Measurements from ENCODE around the gene AOX1.

AOX1 gene

DNA sequence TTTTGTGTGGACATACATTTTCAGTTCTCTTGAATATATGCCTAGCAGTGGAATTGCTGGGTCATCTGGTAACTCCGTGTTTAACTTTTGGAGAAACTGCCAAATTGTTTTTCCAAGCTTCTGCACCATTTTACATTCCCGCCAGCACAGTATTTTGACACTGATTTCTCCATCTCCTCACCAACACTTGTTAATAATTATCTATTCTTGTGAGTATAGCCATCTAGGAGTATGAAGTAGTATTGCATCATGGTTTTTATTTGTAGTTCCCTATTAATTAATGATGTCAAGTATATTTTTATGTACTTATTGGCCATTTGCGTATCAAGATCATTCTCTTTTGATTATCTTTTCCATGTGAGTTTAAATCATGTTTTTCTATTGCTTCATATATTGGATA, 17.9 kb upstream of the AOX1 start:
- Histone ChIP-seq H3K27me3 (ENCODE audit: insufficient read depth, low read length, poor library complexity, severe bottlenecking) (no peaks in the 10 kb centered on the region), H4K20me1 (ENCODE audit: insufficient read depth, low read length, poor library complexity, severe bottlenecking) (no peaks in the 10 kb centered on the region), H3K9me3 (ENCODE audit: insufficient read depth, low read depth, low read length) (no peaks in the 10 kb centered on the region), H3K9ac (ENCODE audit: low read depth, low read length, poor library complexity, severe bottlenecking) (no peak overlapping the region), H3K4me2 (ENCODE audit: low read depth, low read length, poor library complexity, severe bottlenecking) (no peak overlapping the region), H3K36me3 (ENCODE audit: insufficient read depth, low read length) (peaks cover 51% of the 10 kb centered on the region; the same call in 1 of the 2 replicates), H3K4me1 (ENCODE audit: insufficient read depth, low read length, poor library complexity, severe bottlenecking) (no peaks in the 10 kb centered on the region), H2AFZ (ENCODE audit: low read length) (no peak overlapping the region), H3K79me2 (ENCODE audit: insufficient read depth, low read length) (peaks cover 22% of the 10 kb centered on the region; the same call in 1 of the 2 replicates), H3K4me3 (ENCODE audit: low read length, poor library complexity, severe bottlenecking) (no peak overlapping the region), H3K9me2 (replicated peaks; ENCODE audit: low read depth, low read length) (no peaks in the 10 kb centered on the region), H3F3A (ENCODE audit: low read depth) (no peaks in the 10 kb centered on the region)
- TF ChIP-seq, protein P1, sequence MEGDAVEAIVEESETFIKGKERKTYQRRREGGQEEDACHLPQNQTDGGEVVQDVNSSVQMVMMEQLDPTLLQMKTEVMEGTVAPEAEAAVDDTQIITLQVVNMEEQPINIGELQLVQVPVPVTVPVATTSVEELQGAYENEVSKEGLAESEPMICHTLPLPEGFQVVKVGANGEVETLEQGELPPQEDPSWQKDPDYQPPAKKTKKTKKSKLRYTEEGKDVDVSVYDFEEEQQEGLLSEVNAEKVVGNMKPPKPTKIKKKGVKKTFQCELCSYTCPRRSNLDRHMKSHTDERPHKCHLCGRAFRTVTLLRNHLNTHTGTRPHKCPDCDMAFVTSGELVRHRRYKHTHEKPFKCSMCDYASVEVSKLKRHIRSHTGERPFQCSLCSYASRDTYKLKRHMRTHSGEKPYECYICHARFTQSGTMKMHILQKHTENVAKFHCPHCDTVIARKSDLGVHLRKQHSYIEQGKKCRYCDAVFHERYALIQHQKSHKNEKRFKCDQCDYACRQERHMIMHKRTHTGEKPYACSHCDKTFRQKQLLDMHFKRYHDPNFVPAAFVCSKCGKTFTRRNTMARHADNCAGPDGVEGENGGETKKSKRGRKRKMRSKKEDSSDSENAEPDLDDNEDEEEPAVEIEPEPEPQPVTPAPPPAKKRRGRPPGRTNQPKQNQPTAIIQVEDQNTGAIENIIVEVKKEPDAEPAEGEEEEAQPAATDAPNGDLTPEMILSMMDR (conservative IDR thresholded peaks at IDR 0.05; ENCODE audit: low read length): no peak
- TF ChIP-seq EZH2phosphoT487 (IDR thresholded peaks at IDR 0.05; ENCODE audit: borderline replicate concordance): no peak

DNA sequence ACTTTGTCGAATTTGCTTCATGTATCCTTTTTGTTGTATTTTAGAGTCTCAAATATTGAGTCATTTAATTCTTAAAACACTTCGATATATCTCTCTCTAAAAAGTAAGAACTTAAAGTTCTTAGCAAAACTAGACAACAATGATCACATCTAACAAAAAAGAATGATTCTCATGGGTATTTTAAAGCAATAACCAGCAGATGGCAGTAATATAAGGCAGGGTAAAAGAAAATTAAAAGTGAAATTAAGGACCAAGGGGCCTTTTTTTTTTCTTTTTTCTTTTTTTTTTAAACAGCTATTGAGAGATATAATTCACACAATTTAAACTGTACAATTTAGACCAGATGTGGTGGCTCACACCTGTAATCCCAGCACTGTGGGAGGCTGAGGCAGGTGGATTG, 9.9 kb upstream of the AOX1 start:
- Histone ChIP-seq H3F3A (ENCODE audit: low read depth) (no peaks in the 10 kb centered on the region), H3K9me2 (replicated peaks; ENCODE audit: low read depth, low read length) (no peaks in the 10 kb centered on the region), H3K9ac (ENCODE audit: low read depth, low read length, poor library complexity, severe bottlenecking) (no peak overlapping the region), H3K9me3 (ENCODE audit: insufficient read depth, low read depth, low read length) (no peaks in the 10 kb centered on the region), H3K4me1 (ENCODE audit: insufficient read depth, low read length, poor library complexity, severe bottlenecking) (no peaks in the 10 kb centered on the region), H3K4me2 (ENCODE audit: low read depth, low read length, poor library complexity, severe bottlenecking) (no peak overlapping the region), H3K27me3 (ENCODE audit: insufficient read depth, low read length, poor library complexity, severe bottlenecking) (no peaks in the 10 kb centered on the region), H3K36me3 (ENCODE audit: insufficient read depth, low read length) (peaks cover 66% of the 10 kb centered on the region; the same call in 1 of the 2 replicates), H3K79me2 (ENCODE audit: insufficient read depth, low read length) (no peaks in the 10 kb centered on the region), H2AFZ (ENCODE audit: low read length) (no peak overlapping the region), H3K4me3 (ENCODE audit: low read length, poor library complexity, severe bottlenecking) (no peak overlapping the region), H4K20me1 (ENCODE audit: insufficient read depth, low read length, poor library complexity, severe bottlenecking) (no peaks in the 10 kb centered on the region)
- TF ChIP-seq, protein P1 (conservative IDR thresholded peaks at IDR 0.05; ENCODE audit: low read length): peak; percentile 53
- no peak for TF ChIP-seq EZH2phosphoT487 (IDR thresholded peaks at IDR 0.05; ENCODE audit: borderline replicate concordance)

DNA sequence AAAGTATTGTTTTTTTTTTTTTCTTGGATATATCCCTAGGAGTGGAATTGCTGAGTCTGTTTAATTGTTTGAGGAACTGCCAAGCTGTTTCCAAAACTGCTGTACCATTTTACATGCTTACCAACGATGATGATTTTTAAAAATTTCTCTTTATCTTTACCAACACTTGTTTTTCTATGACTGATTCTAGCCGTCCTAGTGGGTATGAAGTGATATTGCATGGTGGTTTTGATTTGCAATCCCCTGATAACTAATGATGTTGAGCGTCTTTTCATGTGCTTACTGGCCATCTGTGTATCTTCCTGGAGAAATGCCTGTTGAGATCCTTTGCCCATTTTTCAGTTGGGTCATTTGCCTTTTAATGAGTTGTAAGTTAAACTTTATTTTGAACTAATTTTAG, 8.8 kb upstream of the AOX1 start:
- H3K4me1 ChIP-seq (ENCODE audit: insufficient read depth, low read length, poor library complexity, severe bottlenecking): no peaks in the 10 kb centered on the region
- H3K36me3 ChIP-seq (ENCODE audit: insufficient read depth, low read length): peaks cover 62% of the 10 kb centered on the region; the same call in 1 of the 2 replicates
- TF ChIP-seq, protein P1 (conservative IDR thresholded peaks at IDR 0.05; ENCODE audit: low read length): no peak; the same call in 1 of the 2 replicates
- no peak for TF ChIP-seq EZH2phosphoT487 (IDR thresholded peaks at IDR 0.05; ENCODE audit: borderline replicate concordance)
- no peaks in the 10 kb centered on the region for H3K27me3 ChIP-seq (ENCODE audit: insufficient read depth, low read length, poor library complexity, severe bottlenecking)
- no peak overlapping the region for H3K4me2 ChIP-seq (ENCODE audit: low read depth, low read length, poor library complexity, severe bottlenecking)
- H3F3A ChIP-seq (ENCODE audit: low read depth): no peaks in the 10 kb centered on the region
- H3K9me3 ChIP-seq (ENCODE audit: insufficient read depth, low read depth, low read length): no peaks in the 10 kb centered on the region
- H3K9ac ChIP-seq (ENCODE audit: low read depth, low read length, poor library complexity, severe bottlenecking): no peak overlapping the region
- H3K79me2 ChIP-seq (ENCODE audit: insufficient read depth, low read length): no peaks in the 10 kb centered on the region
- no peak overlapping the region for H2AFZ ChIP-seq (ENCODE audit: low read length)
- no peak overlapping the region for H3K4me3 ChIP-seq (ENCODE audit: low read length, poor library complexity, severe bottlenecking)
- H3K9me2 ChIP-seq (replicated peaks; ENCODE audit: low read depth, low read length): no peaks in the 10 kb centered on the region
- H4K20me1 ChIP-seq (ENCODE audit: insufficient read depth, low read length, poor library complexity, severe bottlenecking): no peaks in the 10 kb centered on the region

Data from Loucy (cell line).